Right ventricle myocardium inferior (tissue), 1 donor: ENCODE results near the gene PCDH9. TPM values are rescaled to one million over a fixed set of nuclear protein-coding genes. Genes with fewer than 3 reads are reported as not detected.

Experiments
- ATAC-seq: fragments of 200-7000 bp; cut with Tn5 transposase; one replicate; pipeline ENCODE4 v1.9.1; 2020; ENCODE audit warnings: mild to moderate bottlenecking, moderate library complexity
- DNase-seq: peaks from one replicate; pipeline ENCODE4 v3.0.0; 2021; ENCODE audit errors: missing footprints
- intact Hi-C: fragments of 100-400 bp; cut with DNase I; formaldehyde crosslinking; loops from one replicate; pipeline ENCODE4 v1.11.0; 2022
- total RNA-seq: library from RNA; stranded (reverse); fragmentation: NEBNext Ultra II Directional; extraction: Animal tissue kit (Norgen Biotek cat#: 25700); gene quantifications from one replicate; pipeline ENCODE4 v1.2.1, GENCODE V29; 2021
- donor health status: DM: no; HTN: yes; CAD: no; lungs with severe emphysema.

Gene PCDH9
- total RNA-seq, 1 donor from 2014 or later = 9.9 TPM

DNA sequence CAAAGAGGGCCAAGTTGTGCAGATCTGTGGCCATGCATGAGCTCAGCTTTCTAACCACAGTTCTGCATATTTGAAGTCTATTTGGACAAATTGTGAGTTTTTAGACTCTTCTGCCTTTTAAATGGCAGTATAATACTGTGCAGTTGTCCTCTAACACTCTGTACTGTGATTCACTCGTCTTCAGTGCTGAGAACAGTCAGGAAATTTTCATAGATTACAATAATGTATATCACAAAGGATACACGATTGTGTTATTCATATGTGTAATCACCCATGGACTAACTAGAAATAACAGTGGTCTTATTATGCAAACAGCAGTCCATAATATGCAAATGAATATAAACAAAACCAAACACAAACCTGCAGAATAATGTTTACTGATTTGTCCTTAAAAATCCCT is 259.1 kb downstream of the PCDH9 start:
- intact Hi-C loops = no loop called here
- ATAC-seq (no peak), DNase-seq (no peak)

DNA sequence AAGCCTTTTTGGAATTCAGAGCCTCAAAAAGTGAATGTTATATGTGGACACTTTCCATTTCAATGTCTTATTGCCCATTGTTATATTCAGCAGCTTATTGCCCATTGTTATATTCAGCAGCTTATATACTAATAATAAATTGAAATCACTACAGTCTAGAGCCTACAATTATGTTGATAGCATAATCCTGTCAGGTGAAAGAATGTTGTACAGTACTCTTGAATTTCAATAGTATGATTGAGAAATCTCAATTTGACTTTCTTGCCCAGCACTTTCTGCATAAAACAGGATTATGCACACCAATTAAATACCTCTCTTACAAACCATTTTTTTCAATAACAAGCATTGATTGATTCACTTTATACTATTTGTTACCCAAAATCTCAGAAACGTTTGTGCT is 260.8 kb downstream of the PCDH9 start:
- no peak for DNase-seq
- intact Hi-C loops = no loop called here
- ATAC-seq = no peak

DNA sequence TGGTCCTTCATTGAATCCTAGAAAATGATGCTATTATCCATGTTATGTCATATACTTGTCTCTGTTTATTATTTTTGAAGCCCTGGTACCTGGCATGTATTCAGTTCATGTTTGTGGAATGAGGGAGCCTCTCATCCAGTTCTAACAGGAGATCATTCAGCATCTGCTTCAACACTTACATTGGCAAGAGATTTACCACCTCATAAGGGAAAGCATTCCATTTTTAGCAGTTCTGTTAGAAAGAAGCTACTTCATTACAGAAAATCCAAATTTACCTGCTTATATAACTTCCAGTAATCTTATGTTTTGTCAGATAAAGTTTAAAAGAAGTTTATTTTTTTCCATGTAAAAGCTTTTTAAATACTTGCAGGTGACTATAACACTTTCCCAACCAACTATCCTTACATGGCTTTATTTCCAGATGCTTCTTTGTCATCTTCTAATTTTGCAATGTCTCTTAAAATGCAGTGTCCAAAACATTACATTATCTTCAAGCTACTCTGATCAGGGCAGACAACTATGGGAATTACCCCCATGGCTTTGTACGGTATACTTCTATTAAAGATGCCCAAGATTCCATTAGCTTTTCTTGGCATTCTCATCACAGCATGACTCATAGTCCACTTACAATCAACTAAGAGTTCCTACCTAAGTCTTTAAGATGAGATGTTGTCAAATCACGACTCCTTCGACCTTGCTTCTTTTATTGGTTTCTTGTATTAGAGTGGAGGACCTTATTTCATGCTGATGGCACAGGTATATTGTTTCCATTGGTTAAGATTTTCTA is 262.1 kb downstream of the PCDH9 start:
- intact Hi-C loops = no loop called here
- DNase-seq (no peak), ATAC-seq (no peak)

DNA sequence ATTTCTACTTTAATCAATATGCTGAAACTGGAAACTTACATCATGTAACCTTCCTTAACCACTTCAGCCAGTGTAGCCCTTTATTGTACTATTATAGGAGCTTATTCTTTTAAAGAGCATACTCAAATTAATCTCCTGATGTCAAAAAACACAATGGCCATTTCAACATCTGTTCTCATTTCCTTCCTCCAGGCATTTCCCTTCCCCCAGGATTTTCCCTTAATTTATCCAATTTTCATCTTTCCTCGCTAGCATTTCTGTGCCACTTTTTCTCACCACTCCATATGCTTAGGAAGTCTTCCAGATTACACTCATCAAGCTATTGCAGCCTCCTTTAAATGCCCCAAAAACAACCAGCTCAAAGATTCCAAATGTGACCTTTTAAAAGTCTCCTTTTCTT is 265.0 kb downstream of the PCDH9 start:
- no peak for ATAC-seq
- intact Hi-C loops = no loop called here
- DNase-seq = no peak

DNA sequence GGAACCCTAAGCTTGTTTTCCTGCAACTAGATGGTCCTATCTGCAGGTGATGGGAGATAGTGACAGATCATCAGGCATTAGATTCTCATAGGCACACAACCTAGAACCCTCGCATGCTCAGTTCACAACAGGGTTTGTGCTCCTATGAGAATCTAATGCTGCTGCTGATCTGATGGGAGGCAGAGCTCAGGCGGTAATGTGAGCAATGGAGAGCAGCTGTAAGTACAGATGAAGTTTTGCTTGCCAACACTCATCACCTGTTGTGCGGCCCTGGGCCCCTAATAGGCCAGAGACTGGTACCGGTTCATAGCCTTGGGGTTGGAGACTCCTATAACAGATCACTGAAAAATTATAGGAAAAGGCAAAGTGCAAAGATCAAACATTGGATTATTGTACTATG is 267.2 kb downstream of the PCDH9 start:
- intact Hi-C loops = no loop called here
- DNase-seq (no peak), ATAC-seq (no peak)

DNA sequence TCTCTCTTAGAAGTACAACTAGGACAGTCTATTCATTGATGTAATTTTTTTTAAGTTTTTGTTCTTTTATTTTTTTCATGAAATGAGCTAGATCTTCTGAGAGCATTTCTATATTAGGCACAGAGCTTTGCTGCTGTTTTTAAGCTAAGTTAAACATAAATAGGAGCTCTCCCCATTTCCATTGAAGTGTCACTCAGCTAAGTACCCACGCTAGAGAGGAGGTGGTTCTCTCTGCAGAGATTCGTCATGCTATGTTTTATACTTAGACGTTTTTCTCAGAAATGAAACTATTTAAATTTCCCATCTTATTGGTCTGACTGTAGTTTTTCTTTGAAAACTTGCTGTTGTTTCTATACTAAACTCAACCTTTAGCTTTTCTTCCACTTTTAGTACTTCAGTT is 271.5 kb downstream of the PCDH9 start:
- no peak for ATAC-seq
- intact Hi-C loops = no loop called here
- DNase-seq = no peak

DNA sequence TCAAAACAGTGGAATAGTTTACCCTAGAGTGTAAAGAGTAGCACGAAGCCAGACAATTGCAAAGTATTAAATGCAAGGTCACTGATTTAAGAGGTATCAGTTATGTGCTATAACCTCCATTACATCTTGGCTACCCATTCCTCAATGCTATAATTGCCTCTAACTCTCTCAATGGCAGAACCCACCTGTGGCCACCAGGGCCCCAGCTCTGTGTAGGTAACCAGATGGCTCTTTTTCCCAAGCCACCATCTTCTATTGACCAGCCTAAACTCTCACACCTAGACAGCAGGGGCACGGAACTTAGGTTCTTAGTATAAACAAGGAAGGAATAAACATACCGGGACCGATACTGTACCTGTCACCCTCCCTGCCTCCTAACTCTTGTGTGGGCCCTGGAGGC is 277.6 kb downstream of the PCDH9 start:
- ATAC-seq (no peak), DNase-seq (no peak)
- intact Hi-C loops = no loop called here

DNA sequence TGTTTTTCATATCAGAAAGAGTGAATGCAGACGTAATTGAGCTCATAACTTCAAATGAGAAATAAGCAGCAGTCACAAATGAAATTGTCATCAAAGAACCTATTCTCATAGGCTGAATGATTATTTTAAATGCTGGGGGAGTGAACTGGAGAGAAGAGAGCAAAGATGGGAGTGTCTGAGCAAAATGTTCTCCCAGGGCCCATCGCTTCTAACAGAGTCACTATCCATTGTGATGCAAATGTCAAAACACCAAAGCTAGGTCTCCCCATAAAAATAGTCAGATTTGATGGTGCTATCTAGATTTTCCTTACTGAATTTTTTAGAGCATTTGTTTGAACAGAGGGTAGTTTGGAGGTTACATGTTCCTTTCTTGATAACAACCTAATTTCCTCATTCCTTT is 278.7 kb downstream of the PCDH9 start:
- no peak for DNase-seq
- ATAC-seq = no peak
- intact Hi-C loops = no loop called here

DNA sequence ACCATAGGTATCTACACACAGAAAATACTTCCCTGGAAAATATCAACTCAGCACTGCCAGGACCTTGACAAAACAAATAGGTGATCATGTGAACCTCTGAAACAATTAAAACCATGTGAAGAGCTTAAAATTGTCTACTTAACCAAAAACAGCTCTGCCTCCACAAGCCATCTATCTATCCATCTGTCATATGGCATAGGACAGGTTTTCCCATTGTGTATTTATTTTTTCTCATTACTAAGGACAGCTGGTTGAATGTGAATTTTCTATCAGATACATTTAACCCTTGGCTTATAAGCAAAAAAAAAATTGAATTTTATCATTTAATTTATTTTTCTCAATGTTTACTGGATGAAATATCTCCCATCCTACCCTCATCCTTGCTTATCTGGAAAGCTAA is 279.5 kb downstream of the PCDH9 start:
- intact Hi-C loops = no loop called here
- ATAC-seq (no peak), DNase-seq (no peak)

DNA sequence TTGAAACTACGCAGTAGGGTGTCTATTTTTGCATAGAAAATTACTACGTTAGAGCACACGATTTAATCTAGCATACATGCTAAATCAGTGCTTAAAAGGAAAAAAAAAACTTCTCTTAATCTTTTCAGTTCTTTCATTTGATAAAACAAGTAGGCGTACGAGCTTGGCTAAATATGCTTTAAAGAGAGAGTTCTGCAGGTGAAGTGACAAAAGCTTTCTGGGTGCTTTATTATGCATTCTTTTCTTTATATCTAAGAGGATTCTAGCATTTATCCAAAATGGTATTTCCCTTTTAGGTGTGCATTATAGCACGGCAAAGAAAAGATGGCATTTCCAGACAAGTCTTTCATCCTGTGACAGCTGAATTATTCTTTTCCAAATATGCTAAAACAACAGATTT is 281.2 kb downstream of the PCDH9 start:
- DNase-seq = no peak
- intact Hi-C loops = no loop called here
- no peak for ATAC-seq

DNA sequence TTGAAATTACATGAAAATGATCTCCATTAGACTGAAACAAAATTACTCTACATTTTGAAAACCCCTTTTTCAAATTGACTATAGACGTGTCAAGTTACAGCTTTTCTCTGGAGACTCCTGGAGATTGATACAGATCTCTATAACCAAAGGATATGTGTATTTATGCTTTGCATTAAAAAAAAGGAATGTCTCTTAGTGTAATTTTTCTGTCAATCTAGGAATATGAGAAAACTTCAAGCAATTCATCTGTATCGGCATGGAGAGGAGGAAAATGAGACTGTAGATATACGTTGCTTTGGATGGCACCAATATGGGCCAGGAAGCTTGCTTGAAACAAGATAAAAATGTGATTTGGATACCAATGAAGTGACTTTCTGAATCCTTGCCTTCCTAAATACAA is 286.6 kb downstream of the PCDH9 start:
- intact Hi-C loops = no loop called here
- ATAC-seq (no peak), DNase-seq (no peak)

DNA sequence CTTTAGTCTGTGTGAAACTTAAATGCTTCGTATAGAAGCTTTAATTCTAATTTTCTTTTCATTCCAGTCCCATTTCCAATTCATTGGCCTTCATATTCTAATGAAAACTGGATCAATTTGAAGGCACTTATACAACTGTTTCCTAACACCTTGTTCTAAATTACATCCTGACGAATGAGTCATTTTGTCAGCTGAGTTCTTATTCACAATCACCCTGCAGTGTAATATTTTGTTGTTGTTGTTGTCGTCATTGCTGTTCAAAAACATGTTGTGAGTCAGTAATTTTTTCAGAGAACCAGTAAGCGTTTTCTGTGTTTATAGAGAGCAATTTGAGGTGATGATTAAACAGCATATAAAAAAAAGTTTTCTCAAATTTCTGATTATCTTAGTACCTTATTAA is 290.0 kb downstream of the PCDH9 start:
- ATAC-seq = no peak
- intact Hi-C loops = no loop called here
- no peak for DNase-seq

DNA sequence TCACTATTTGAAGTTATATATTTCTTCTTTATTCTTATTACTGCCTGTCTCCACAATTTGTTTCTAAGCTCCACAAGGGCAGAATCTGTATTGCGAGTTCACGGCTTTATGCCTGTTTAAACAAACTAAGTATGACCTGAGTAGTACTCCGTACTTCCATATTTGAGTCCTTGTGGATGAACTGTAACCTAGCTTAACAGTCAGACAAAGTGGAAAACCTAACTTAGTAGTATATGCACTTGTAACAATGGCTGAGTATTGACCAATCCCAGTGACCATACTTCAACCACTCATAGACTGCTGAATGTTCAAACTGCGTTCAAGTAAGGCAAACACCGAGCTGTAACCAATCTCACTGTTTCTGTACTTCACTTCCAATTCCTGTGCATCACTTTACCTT is 292.7 kb downstream of the PCDH9 start:
- ATAC-seq = no peak
- no peak for DNase-seq
- intact Hi-C loops = no loop called here

DNA sequence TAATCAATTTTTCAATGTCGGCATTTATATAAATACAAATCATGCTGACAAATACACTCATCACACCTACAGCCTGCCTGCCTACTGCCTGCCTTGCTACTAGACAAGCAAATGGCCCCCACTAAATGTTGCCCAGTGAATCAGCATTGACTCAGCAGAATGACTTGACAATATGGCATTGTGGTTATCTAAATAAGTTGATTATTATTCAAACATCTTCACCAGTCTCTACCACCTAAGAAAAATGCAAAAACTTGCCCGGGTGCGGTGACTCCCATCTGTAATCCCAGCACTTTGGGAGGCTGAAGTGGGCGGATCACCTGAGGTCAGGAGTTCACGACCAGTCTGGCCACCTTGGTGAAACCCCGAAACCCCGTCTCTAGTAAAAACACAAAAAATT is 296.1 kb downstream of the PCDH9 start:
- no peak for ATAC-seq
- intact Hi-C loops = no loop called here
- no peak for DNase-seq

DNA sequence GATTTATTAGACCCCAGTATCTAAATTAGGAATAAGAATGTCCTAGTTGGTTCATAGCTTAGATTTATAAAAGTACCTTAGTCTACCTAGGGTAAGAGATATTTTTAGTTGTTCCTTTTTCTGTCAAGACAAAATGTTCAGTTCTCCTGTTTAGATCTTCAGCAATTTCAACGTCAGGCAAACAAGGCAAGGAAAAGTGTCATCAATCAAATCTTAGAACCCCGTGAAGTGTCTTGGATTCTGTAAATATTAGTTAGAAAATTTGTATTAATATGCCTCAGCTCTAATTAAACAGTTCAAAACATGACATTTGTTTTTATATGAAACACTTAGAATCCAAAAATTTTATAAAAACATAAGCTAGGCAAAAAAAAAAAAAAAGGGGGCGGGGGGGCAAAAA is 296.6 kb downstream of the PCDH9 start:
- intact Hi-C loops = no loop called here
- DNase-seq (no peak), ATAC-seq (no peak)

DNA sequence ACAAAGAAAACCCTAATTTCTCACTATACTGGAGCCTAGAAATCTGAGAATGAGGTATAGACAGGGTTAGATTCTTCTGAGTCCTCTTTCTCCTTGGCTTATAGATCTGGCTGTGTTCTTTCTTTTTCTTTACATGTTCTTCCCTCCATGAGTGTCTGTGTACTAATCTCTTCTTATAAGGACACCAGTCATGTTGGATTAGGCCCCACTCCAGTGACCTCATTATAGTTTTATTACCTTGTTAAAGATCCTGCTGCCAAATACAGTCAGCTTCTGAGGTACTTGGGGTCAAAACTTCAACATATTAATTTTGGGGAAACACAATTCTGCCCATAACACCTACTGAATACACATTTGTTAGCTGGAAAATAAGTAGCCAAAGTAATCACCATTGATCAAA is 302.6 kb downstream of the PCDH9 start:
- intact Hi-C loops = no loop called here
- ATAC-seq (no peak), DNase-seq (no peak)

DNA sequence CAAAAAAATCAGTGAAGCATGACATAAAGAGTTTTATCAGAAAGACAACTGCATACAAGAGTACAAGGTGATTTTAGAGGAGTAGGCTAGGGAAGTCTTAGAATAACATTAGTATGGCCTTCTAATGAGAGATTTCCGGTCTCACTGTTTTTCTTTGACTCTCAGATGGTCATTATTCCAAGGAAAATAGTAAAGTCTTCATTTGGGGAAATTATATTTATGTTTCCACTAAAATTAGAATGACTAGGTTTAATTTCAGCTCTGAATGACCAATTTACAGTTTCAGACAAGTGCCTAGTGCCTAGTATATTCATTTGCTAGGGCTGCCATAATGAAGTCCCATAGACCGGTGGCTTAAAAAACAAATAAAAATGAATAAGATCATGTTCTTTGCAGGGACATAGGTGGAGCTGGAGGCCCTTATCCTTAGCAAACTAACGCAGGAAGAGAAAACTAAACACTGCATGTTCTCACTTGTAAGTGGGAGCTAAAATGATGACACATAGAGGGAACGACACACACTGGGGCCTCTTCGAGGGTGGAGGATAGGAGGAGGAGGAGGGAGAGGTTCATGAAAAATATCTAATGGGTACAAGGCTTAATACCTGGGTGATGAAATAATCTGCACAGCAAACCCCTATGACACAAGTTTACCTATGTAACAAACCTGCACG is 303.1 kb downstream of the PCDH9 start:
- DNase-seq (no peak), ATAC-seq (no peak)
- intact Hi-C loops = no loop called here

DNA sequence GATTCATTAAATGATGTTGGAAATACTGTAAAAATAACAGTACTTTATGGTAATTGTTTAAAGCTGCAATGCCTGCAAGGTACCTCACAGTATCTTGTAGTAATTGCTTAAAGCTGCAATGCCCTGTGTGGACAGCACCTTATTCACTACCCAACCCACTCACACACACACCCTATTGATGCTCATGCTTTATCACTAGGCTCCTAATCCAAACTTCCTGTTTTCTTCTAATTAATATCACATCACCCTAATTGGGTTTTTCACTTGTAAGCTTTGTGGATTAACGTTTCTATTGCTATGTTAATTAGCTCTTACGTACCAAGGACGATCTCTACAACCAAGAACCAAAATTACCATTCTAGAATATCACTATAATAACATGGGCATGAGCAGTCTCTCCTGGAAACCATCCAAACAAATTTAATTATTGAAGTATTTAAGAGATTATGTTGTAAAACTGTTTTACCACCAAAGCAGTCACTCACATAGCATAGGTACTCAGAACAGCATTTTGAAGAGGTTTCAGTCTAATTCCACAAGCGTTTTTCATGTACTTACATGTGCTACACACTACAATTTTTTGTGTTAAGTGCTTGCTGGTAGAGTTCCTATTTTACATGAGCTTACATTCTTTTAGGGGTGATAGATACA is 303.8 kb downstream of the PCDH9 start:
- intact Hi-C loops = no loop called here
- no peak for DNase-seq
- no peak for ATAC-seq

DNA sequence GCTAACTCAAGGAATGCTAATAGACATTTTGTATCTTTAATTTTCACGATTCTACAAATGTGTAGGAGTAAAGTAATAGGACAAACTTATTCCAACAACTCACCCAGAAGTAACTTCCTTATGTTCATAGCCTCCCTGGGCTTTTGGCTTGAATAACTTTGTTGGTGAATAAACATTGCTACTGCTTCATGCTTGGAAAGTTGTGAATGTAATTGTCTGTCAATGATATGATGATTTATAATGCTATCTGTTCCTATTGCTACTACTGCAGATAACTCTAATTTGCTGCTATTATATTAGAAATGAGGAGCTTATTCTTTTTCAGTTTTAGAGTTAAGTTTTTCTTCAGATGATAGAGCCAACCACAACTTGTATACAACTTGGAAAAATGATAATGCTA is 307.7 kb downstream of the PCDH9 start:
- DNase-seq (no peak), ATAC-seq (no peak)
- intact Hi-C loops = no loop called here

DNA sequence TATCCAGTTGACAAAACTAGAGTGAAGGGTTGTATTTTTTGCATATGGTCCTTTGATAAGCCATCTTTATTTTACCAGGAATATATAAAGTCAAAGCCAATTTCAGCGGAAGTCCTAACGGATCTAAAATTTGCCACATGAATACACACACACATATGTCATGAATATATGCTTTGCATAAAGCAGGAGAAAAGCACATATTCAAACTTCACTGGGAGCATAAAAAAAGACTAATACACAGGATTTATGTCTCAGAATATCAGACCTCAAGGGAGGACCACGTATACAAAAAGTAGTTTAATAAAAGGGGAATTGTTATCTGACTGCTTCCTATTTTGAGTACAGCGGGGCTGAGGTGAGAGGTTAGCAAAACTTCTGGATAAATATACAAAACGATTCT is 308.7 kb downstream of the PCDH9 start:
- ATAC-seq (no peak), DNase-seq (no peak)
- intact Hi-C loops = no loop called here
